Keratinocyte (primary cell): ENCODE data around the gene JADE2. TPM values are rescaled to one million over a fixed set of nuclear protein-coding genes. Genes with fewer than 3 reads are reported as not detected.

Experiments
- DNase-seq: peaks from one replicate; pipeline ENCODE4 v3.0.0-alpha.2; 2011; ENCODE audit warnings: low read depth, missing footprints, low spot score
- FAIRE-seq: peaks from 2 replicates; lab custom pipeline; 2011; peaks lifted over from hg19 to GRCh38; lab: Jason Lieb, UNC
- H2AFZ ChIP-seq: 2 replicates; pipeline ENCODE4 v1.6.0; 2012; ENCODE audit warnings: low read length, control low read depth, inconsistent platforms; ENCODE audit not compliant: control insufficient read depth
- H3K27ac ChIP-seq: 2 replicates; pipeline ENCODE4 v1.5.1; 2011; ENCODE audit warnings: low read length; ENCODE audit not compliant: control insufficient read depth, insufficient read depth
- H3K27me3 ChIP-seq: 3 replicates; pipeline ENCODE4 v1.6.0; 2011; ENCODE audit warnings: low read length; ENCODE audit not compliant: control insufficient read depth, insufficient read depth; ENCODE audit errors: extremely low read depth
- H3K36me3 ChIP-seq, 2 experiments: 2 replicates in 1 of 2; 3 replicates in 1 of 2; pipeline ENCODE4 v1.5.1; 2011; ENCODE audit warnings: low read length in 2 of 2, mild to moderate bottlenecking in 1 of 2; ENCODE audit not compliant: control insufficient read depth in 2 of 2, insufficient read depth in 2 of 2; ENCODE audit errors: extremely low read depth in 1 of 2
- H3K4me1 ChIP-seq: 3 replicates; pipeline ENCODE4 v1.5.1; 2011; ENCODE audit warnings: low read length; ENCODE audit not compliant: control insufficient read depth, insufficient read depth; ENCODE audit errors: extremely low read depth
- H3K4me2 ChIP-seq: 3 replicates; pipeline ENCODE4 v1.6.0; 2011; ENCODE audit warnings: low read depth, low read length; ENCODE audit not compliant: control insufficient read depth, insufficient read depth; ENCODE audit errors: extremely low read depth
- H3K4me3 ChIP-seq, 3 experiments: fragments of 200-600 bp in 1 of 3; sonication (generic) in 1 of 3; 2 replicates in 2 of 3; 3 replicates in 1 of 3; pipeline ENCODE4 v1.5.1; 2011 to 2016; ENCODE audit warnings: low read length in 3 of 3, mild to moderate bottlenecking in 3 of 3, control low read depth in 2 of 3, inconsistent platforms in 1 of 3, low read depth in 1 of 3, mixed read lengths in 1 of 3, mixed run types in 1 of 3, moderate library complexity in 1 of 3; ENCODE audit not compliant: control insufficient read depth in 2 of 3, insufficient read depth in 2 of 3; ENCODE audit errors: extremely low read depth in 1 of 3
- H3K79me2 ChIP-seq: 2 replicates; pipeline ENCODE4 v1.6.0; 2012; ENCODE audit warnings: low read length; ENCODE audit not compliant: control insufficient read depth, insufficient read depth
- H3K9ac ChIP-seq: 3 replicates; pipeline ENCODE4 v1.6.0; 2011; ENCODE audit warnings: low read length; ENCODE audit not compliant: control insufficient read depth, insufficient read depth; ENCODE audit errors: extremely low read depth
- H3K9me1 ChIP-seq: 3 replicates; pipeline ENCODE4 v1.6.0; 2011; ENCODE audit warnings: low read length; ENCODE audit not compliant: control insufficient read depth, insufficient read depth; ENCODE audit errors: extremely low read depth
- H3K9me3 ChIP-seq: 2 replicates; pipeline ENCODE4 v1.5.1; 2012; ENCODE audit warnings: low read depth, low read length; ENCODE audit not compliant: control insufficient read depth
- H4K20me1 ChIP-seq: 3 replicates; pipeline ENCODE4 v1.6.0; 2011; ENCODE audit warnings: low read length; ENCODE audit not compliant: control insufficient read depth, insufficient read depth; ENCODE audit errors: extremely low read depth
- CTCF ChIP-seq, 3 experiments: IDR thresholded peaks in 1 of 3; conservative IDR thresholded peaks in 1 of 3; optimal IDR thresholded peaks in 1 of 3; 2 replicates in 2 of 3; 3 replicates in 1 of 3; pipeline versions ENCODE3 to v1.5.1; 2011; ENCODE audit warnings: low read length in 3 of 3, mild to moderate bottlenecking in 3 of 3, moderate library complexity in 2 of 3, control low read depth in 1 of 3, inconsistent platforms in 1 of 3; ENCODE audit not compliant: insufficient read depth in 2 of 3; ENCODE audit errors: extremely low read depth in 1 of 3
- EZH2 ChIP-seq: IDR thresholded peaks from one replicate; pipeline ENCODE4 v1.6.1; 2012; ENCODE audit warnings: inconsistent platforms, mild to moderate bottlenecking, low read length, moderate library complexity
- dilution Hi-C: fragments of 300-500 bp; cut with MboI; formaldehyde crosslinking; loops from one replicate; pipeline ENCODE4 v1.7.0; 2020; ENCODE audit warnings: low sequenced_read_pairs; ENCODE audit not compliant: extremely low pct_ligation_motif_present
- polyA plus RNA-seq, 5 experiments: library from polyadenylated mRNA; depleted of rRNA in 3 of 5; stranded (reverse) in 3 of 5; stranded (forward) in 1 of 5; unstranded in 1 of 5; fragments of >200 nt; gene quantifications; 1 replicate in 1 of 5; 2 replicates in 3 of 5; 3 replicates in 1 of 5; pipeline versions ENCODE4 v1.2.1 to v1.2.3, GENCODE V29; 2011 to 2012; ENCODE audit warnings: missing spikeins in 2 of 5, low read depth in 1 of 5, low replicate concordance in 1 of 5

Gene JADE2
- polyA plus RNA-seq, 1 donor (not counting 4 experiments of a cell fraction or from before 2014, with no cell fraction given) = 11.1 TPM

DNA sequence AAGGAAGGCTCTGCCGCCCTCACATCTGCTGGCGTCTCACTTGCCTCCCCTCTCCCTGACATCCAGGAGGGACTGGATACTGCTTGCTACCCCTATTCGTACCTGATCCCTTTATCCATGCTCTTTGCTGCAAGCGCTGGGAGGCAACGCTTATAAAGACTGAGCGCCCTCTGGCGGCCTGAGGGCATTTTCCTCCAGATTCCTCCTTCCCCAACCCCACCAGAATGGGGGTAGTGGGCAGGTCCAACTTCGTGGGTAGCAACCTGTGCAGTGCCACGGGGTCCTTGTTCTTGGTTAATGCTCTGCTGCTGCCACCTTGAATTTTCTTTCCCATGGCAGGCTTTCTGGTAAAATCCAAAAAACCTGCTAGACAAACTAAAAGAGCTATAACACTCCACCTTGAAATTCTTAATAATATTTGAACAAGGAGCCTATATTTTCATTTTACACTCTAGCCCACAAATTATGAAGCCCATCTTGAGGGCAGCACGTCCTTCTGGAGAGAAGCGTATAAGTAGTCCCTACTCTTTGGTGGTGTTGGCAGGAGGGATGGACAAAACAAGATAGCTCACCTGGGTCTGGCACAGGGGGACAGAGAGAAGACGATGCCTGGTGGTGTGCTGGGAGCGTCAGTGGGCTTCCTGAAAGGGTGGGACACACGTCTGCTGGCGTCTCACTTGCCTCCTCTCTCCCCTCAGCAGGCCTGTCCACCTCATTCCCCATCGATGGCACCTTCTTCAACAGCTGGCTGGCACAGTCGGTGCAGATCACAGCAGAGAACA is 52.5 kb downstream of the JADE2 start:
- dilution Hi-C loops = no loop called here

DNA sequence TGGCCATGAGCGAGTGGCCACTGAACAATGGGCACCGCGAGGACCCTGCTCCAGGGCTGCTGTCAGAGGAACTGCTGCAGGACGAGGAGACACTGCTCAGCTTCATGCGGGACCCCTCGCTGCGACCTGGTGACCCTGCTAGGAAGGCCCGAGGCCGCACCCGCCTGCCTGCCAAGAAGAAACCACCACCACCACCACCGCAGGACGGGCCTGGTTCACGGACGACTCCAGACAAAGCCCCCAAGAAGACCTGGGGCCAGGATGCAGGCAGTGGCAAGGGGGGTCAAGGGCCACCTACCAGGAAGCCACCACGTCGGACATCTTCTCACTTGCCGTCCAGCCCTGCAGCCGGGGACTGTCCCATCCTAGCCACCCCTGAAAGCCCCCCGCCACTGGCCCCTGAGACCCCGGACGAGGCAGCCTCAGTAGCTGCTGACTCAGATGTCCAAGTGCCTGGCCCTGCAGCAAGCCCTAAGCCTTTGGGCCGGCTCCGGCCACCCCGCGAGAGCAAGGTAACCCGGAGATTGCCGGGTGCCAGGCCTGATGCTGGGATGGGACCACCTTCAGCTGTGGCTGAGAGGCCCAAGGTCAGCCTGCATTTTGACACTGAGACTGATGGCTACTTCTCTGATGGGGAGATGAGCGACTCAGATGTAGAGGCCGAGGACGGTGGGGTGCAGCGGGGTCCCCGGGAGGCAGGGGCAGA is 53.3 kb downstream of the JADE2 start:
- DNase-seq (no peak), FAIRE-seq (no peak)
- Histone ChIP-seq H3K9me1 (no peaks in the 10 kb centered on the region), H3K27me3 (no peaks in the 10 kb centered on the region), H3K4me1 (peaks cover 5% of the 10 kb centered on the region), H4K20me1 (no peaks in the 10 kb centered on the region), H3K9me3 (no peaks in the 10 kb centered on the region), H3K79me2 (no peaks in the 10 kb centered on the region), H3K4me2 (no peak overlapping the region), H2AFZ (no peak overlapping the region), H3K9ac (no peak overlapping the region), H3K4me3 (no peak overlapping the region), H3K27ac (no peak overlapping the region), H3K36me3 (peaks cover 8 to 19% of the 10 kb centered on the region in 2 experiments)
- dilution Hi-C loops = no loop called here
- TF ChIP-seq CTCF (optimal IDR thresholded peaks at IDR 0.05 in 1 of 3, IDR thresholded peaks at IDR 0.05 in 1 of 3, conservative IDR thresholded peaks at IDR 0.05 in 1 of 3; ENCODE audit: extremely low read depth in 1 of 3, insufficient read depth in 2 of 3, low read length in 3 of 3) (no peak), EZH2 (no peak)

More for the DNA sequence above, 52.5 kb downstream of the JADE2 start:
- Histone ChIP-seq H3K27me3 (no peaks in the 10 kb centered on the region), H3K4me1 (peaks cover 5% of the 10 kb centered on the region), H3K36me3 (peaks cover 14 to 20% of the 10 kb centered on the region in 2 experiments), H2AFZ (no peak overlapping the region), H3K9me3 (no peaks in the 10 kb centered on the region), H3K27ac (no peak overlapping the region), H3K9ac (no peak overlapping the region), H4K20me1 (no peaks in the 10 kb centered on the region), H3K4me3 (no peak overlapping the region), H3K79me2 (no peaks in the 10 kb centered on the region), H3K4me2 (no peak overlapping the region), H3K9me1 (no peaks in the 10 kb centered on the region)
- TF ChIP-seq EZH2 (no peak), CTCF (optimal IDR thresholded peaks at IDR 0.05 in 1 of 3, IDR thresholded peaks at IDR 0.05 in 1 of 3, conservative IDR thresholded peaks at IDR 0.05 in 1 of 3; ENCODE audit: extremely low read depth in 1 of 3, insufficient read depth in 2 of 3, low read length in 3 of 3) (peak in 2 of 3 experiments; percentile 84 to 91)
- peak; percentile 79 for FAIRE-seq
- DNase-seq = no peak
